COLO668 (cell line): Measurements from ENCODE around the gene LAMA3.

Experiments
- DNase-seq: peaks from one replicate; lab custom pipeline; 2025; ENCODE audit not compliant: unreplicated experiment; lab: John Stamatoyannopoulos, UW

The LAMA3 gene

GRCh38 chr18:23875966-23876895 is 187.0 kb downstream of the LAMA3 start:
- no peak for DNase-seq

DNA sequence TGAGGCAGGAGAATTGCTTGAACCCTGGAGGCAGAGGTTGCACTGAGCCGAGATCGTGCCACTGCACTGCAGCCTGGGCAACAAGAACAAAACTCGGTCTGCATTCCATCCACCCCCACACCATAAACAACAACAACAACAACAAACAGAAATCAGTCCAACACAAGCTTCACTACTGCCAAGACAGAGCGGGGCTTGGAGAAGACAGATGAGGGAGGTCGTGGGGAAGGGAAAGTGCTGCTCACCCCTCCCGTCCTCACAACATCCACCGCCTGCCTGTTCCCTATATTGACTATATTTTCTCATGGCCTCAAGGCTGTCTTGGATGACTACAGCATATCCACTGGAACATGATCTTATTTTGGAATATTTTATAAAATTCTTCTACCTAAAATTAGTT is 187.7 kb downstream of the LAMA3 start:
- no peak for DNase-seq

DNA sequence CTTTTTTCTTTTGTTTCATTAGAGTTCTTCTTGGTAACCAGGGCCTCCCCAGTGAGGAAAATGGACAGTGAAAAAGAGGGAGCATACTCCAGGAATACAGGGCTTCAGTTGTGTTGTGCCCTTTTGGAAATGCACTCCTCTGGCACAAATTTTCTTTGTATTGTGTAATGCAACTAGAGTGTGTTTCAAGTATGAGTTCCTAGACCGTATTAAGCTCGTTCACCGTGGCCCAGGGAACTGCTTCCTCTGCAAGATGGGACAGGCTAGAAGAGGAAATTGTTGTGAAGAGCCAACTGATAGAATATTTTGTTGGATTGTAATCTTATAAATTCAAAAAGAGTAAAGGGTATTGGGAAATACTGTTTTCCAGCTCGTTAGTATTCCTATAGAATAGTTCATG is 188.1 kb downstream of the LAMA3 start:
- no peak for DNase-seq

GRCh38 chr18:23878336-23878900 is 189.2 kb downstream of the LAMA3 start:
- DNase-seq, result no peak

DNA sequence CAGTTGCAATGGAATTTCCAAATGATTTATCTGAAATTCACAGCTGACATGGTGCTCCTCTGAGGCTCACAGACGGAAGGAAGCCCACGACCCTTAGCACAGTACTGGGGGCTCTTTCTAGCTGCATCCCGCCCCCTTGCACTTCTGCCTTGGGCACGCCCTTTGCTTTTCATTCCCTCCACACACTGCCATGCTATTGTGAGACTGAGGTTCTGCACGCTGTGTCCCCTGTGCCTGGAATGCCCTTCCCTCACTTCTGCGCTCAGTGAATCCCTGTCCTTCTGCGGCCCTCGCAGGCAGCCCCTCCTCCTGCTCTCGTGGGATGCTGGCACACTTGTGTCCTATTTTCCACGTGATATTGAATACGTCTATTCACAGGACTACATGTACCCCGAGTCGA is 189.9 kb downstream of the LAMA3 start:
- DNase-seq, result no peak

DNA sequence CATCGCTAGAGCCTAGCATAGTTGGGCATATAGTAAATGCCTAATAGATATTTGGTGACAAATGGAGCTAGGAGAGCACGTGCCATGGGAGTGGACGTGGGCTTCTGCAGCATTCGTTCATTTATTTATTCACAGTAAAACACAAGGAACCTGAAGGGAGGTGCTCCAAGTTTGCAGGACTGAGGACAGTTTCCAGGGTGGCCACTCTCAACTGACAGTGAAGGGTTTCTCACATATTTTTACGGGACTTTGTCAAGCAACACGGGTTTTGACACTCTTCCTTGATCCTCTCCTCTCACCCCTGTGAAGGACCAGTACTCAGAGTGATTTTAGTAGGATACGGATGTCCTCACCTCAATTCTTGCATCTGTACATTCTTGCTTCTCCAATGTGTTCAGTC is 190.3 kb downstream of the LAMA3 start:
- DNase-seq, result no peak

DNA sequence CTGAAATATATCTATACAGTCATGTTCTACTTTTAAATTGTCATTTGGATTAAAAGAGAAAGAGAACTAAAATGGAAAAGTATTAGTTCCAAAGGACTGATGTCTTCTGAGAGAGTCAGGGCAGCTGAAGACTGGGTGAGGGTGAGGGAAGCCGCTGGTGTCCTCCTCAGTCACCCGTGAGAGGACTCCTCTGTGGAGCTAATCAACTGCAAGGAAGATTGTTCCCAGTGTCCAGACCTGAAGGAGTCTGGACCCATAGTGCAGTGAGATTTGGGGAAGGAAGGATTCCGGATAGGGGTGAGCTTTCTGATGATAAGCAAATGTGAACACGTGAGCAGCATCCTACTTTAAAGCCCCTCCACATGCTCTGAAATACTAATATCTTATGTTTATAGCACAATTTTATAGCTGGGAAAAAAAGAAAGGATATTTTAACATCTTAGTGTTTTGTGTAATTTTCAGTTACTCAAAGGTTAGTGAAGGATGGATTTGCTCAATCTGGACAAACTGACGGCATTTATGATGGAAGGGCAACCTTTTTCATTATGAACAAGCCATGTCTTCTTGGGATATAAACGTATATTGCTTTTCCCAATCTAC is 190.8 kb downstream of the LAMA3 start:
- DNase-seq, result no peak

DNA sequence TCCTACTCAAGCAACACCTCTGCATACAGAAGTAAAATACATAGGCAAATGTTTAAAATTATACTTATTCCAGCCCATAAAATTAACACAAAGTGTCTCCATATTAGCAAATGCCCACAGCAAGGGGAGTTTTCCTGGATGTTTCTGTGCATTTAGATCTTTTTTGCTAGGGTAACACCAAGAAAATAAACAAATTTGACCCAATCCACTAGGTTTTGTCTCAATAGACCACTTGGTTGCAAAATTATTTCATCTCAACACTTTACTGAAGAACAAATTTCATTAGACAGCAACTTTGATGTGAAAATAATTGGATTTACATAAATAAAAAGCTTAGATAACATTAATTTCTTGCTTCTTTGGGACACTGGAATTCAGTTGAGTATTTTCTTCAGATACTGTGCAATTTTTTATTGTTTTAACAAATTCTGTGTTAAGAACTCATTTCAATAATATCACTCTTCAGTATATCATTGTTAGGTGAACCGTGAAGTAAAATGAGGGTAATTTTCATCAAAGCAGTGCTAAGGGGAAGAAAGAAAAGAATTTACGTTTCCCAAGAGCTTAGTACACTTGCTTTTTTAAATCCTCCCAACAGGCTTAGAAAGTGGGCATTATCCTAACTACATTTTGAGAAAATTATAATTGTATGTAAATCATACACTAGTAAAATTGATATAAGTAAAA is 191.8 kb downstream of the LAMA3 start:
- no peak for DNase-seq

DNA sequence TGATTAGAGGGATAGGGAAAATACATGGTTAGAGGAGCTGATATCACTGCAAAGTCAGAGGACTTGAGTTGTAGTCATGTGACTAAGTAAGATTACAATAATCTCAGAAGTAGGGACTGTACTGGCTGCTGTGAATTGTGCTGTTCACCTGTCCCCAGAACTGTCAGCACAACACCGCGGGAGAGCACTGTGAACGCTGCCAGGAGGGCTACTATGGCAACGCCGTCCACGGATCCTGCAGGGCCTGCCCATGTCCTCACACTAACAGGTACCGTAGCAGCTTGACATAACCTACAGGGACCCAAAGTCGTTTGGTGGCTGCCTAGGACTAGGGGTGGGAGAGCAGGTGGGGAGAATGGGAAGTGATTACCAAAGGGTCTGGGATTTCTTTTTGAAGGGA is 192.5 kb downstream of the LAMA3 start:
- DNase-seq, result peak; percentile 70

GRCh38 chr18:23882616-23883276 is 193.5 kb downstream of the LAMA3 start:
- no peak for DNase-seq

DNA sequence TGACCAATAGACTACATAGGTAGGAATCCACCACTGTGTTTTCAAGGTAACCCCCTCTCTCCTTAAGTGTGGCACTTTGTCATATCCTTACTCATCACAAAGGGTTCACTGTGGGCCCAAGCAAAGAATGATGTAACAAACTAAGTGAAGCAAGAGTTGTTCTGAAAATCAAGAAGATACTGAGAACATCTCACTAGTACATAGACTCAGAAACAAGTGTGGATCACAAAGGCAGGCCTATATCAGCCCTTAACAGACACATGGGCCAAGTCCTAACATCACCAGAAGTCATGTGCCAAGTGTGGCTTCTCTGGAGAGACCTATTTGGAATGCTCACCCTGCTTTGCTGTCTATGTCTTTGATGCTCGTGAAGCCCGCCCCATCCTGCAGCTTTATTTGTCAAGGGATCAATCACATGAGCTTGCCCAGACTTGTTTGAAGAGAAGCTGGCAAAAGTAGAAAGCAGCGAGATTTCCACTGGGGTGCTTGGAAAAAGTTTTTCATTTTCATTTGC is 194.1 kb downstream of the LAMA3 start:
- peak; percentile 69 for DNase-seq

GRCh38 chr18:23884681-23885375 is 195.6 kb downstream of the LAMA3 start:
- peak; percentile 44 for DNase-seq

DNA sequence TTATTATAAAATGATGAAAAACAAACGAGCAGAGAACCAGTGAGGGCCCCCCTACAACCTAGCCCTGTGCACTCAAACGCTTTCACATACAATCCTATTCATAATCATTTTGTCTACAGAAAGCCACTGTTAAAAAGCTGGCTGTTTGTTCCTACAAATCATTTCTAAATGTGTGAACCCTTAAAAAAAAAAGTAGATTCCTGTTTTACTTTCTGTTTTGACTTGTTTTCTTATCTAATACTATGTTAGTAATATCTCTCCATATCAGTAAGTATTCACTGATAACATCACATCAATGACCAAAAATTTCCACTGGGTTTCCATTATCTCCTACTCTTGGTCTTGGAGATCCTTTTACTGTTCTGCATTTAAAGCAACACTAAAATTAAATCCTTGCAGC is 196.5 kb downstream of the LAMA3 start:
- DNase-seq, result no peak

DNA sequence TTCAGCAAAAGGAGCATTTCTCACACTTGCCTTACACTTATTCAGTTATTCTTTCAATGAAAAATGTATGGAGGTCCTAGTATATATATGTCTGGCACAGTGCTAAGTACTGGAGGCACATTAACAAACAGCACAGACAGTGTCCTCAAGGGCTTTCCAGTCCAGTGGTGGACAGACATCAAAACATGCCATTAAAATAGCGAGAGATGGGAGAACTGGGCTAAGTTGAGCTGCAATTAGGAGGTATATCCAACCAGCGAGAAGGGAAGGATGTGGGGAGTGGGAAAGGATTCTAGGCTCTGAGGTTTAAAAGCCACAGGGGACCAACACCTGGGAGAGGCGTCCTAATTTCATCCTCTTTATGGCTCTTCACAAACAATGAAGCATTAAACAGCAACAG is 197.8 kb downstream of the LAMA3 start:
- peak; percentile 59 for DNase-seq

GRCh38 chr18:23887493-23887892 is 198.2 kb downstream of the LAMA3 start:
- DNase-seq, result peak; percentile 76

DNA sequence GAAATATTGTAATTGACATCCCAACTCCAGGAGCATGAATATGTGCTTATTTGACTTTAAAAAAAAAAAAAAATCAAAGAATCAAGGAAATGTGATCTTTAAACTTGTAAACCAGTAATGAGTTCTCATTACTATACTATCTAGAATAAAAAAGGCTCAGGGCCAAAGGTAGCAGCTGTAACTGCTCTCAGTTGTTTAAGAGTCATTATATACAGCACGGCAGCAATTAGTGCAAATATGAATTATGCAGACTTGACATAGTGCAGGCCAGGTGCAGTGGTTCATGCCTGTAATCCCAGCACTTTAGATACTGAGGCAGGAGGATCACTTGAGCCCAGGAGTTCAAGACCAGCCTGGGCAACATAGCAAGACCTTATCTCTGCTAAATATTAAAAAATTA is 199.6 kb downstream of the LAMA3 start:
- DNase-seq, result no peak

DNA sequence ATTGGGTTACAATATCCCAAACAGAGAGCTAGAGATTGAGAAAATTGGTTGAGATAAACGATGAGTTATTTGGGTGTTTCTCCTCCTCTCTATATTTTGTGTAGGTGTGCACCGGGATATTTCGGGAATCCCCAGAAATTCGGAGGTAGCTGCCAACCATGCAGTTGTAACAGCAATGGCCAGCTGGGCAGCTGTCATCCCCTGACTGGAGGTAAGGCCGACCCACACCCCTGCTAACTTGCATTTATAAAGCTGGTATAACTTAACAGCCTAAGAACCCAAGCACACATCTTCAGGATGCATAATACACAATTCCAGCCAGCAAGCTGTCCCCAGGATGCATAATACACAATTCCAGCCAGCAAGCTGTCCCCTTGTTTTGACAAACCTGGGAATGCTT is 200.7 kb downstream of the LAMA3 start:
- no peak for DNase-seq

DNA sequence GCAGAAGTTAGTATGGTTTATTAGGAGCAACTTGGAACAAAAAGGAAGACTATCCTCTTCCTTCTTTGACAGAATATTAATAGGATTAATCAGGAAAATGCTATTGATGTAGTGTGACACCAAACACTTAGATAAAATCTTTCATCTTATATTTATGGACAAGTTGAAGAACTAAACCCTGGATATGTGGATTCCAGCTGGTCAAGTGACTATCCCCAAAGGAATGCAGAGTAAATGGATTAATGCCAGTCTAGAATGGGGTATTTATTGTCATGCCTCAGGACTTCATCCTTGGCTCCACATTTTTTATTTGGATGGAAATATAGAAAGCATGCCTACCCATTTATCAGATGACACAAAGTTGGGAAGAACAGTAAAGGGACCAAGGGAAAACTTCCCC is 201.3 kb downstream of the LAMA3 start:
- DNase-seq, result no peak

GRCh38 chr18:23893653-23894052 is 204.4 kb downstream of the LAMA3 start:
- DNase-seq, result no peak

- no peak for DNase-seq
These were observed 205.5 kb downstream of the LAMA3 start for GRCh38 chr18:23894661-23895175.
